NCI-H2196 treated with DMSO at 0.1 percent for 48 hours (cell line): ENCODE data around the gene CACNA1G.

ENCODE experiments used
- DNase-seq: peaks from one replicate; lab custom pipeline; 2025; ENCODE audit not compliant: unreplicated experiment; lab: John Stamatoyannopoulos, UW

CACNA1G gene

GRCh38 chr17:50642722-50643656 is 82.5 kb downstream of the CACNA1G start:
- no peak for DNase-seq

DNA sequence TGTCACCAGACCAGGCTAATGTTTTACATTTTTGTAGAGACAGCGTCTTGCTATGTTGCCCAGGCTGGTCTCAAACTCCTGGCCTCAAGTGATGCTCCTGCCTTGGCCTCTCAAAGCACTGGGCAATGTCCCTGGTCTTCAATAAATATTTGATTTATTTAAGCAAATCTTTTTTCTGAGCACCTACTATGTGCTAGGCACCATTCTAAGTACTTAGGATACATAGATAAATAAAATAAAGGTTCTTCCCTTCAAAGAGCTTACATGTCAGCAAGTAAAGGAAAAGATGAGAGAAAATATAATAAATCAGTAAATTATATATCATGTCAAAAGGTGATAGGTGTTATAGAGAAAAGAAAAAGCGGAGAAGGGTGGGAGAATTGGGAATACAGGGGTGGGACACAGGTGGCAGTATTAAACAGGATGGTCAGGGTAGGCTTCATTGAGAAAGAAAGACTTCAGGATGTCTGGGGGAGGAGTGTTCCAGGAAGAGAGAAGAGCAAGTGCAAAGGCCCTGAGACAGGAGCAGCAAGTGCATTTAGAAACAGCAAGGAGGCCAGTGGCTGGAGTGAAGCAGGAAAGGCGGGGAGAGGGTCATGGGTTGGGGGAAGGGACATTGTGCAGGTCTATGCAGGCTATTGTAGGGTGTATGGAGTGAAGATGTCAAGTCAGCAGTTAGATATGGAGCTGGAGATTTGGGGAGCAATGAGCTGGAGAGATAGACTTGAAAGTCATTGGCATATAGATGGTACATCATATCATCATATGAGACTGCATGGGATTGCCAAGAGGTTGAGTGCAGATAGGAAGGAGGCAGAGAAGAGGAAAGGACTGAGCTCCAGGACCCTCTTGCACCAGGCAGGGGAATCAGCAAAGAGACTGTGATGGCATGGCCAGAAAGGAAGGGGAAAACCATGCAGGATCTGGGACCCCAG is 85.5 kb downstream of the CACNA1G start:
- DNase-seq, result no peak

GRCh38 chr17:50647187-50647586 is 86.7 kb downstream of the CACNA1G start:
- no peak for DNase-seq

DNA sequence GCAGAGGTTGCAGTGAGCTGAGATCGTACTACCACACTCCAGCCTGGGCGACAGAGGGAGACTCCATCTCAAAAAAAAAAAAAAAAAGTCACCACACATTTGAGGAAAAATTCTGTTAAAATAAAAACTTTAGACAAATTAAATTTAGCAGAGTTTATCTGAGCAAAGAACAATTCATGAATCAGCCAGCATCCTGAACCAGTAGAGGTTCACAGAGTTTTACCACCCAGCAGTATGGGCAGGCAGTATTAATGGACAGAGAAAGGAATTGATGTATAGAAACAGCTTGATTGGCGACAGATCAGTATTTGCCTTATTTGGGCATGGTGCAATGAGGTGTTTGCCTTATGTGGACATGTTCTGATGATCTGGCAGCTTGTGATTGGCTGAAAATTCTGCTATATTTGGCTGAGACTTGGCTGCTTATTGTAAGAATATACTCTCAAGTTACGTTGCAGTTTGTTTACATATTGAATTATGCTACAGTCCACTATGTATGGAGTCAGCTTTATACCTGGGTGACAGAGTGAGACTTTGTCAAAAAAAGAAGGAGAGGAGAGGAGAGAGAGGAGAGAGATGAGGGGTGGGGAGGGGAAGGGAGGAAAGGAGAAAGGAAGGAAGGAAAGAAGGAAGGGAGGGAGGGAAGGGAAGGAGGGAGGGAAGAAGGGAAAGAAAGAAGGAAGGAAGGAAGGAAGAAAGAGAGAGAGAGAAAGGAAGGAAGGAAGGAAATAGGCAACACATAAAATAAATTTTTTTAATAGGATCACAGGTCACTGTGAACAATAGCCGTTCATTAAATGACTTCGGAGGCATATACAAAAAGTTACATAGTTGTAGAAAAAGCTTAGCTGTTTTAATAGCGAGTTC is 88.8 kb downstream of the CACNA1G start:
- no peak for DNase-seq

DNA sequence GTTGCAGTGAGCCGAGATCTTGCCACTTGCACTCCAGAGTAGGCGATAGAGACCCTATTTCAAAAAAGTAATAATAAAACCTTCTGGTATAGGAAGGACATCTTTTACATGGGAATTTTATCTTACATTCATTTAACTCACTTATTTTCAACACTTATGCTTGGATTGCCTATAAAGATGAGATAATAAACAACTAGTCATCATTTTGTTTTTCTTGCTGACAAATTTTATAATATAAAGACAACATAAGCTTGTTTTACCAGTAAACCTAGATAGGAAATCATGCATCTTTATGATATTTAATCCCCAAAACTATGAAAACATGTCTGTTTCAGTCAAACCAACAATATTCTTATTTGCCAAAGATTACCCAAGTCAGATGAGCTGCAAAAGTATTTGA is 91.1 kb downstream of the CACNA1G start:
- no peak for DNase-seq

GRCh38 chr17:50653738-50654137 is 93.2 kb downstream of the CACNA1G start:
- no peak for DNase-seq

DNA sequence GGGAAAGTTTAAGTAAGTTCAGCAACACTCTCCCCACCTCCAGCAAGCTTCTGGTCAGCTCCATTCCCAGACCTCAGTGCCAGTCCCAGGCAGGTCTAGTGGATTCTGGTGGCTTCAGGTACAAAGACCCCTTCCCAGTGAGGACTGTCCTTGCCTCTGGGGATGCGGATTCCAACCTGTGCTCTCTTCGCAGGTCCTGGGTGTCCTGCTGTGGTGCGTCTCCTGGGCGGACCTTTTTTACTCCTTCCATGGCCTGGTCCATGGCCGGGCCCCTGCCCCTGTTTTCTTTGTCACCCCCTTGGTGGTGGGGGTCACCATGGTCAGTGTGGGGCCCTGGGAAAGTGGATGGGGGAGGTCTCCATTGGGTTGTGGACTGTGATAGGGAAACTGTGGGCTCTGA is 96.0 kb downstream of the CACNA1G start:
- no peak for DNase-seq

DNA sequence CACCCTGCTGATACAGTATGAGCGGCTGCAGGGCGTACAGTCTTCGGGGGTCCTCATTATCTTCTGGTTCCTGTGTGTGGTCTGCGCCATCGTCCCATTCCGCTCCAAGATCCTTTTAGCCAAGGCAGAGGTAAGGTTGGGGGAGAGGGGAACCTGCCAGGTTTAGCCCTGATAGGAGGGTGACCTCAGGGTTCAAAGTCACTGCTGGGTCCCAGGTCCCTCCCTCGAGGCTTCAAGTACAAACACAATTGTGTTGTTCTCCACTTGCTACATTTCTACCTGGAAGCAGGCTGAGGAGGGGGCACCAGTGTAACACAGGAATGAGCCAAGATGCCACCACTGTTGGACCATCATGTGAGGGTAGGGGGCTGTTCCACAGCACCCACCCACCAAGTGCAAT is 96.5 kb downstream of the CACNA1G start:
- no peak for DNase-seq

GRCh38 chr17:50657627-50658026 is 97.1 kb downstream of the CACNA1G start:
- no peak for DNase-seq

DNA sequence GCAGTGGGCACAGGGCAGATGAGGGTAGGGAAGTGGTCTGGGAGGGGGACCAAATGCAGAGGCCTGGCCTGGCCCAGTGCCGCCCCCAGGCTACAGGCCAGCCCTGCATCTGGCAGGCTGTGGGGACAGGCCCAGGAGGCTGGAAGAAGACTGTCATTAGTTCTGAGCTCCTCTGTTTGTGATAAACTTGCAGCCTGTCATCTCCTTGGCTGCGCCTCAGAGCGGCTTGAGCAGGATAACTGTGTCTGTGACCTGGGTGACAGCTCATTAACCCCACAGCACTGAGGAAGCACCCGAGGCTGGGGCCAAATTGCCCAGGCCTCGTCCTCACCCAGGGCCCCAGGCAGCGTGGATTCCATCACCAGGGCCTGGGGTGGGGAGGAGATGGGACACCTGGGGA is 98.1 kb downstream of the CACNA1G start:
- DNase-seq, result no peak

DNA sequence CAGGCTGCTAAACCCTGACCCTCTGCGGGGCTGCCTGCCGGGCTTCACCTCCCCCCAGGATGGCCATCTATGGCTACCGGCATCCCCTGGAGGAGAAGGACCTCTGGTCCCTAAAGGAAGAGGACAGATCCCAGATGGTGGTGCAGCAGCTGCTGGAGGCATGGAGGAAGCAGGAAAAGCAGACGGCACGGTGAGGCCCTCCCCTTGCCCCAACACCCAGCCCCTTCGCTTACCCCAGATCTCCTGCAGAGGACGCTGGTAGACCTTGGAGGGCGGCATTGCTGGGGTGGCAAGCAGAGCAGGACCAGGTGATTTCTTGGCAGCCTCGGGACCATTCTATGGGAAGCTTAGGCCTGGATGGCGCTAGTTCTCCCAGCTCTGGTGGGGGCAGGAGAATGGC is 98.7 kb downstream of the CACNA1G start:
- no peak for DNase-seq

DNA sequence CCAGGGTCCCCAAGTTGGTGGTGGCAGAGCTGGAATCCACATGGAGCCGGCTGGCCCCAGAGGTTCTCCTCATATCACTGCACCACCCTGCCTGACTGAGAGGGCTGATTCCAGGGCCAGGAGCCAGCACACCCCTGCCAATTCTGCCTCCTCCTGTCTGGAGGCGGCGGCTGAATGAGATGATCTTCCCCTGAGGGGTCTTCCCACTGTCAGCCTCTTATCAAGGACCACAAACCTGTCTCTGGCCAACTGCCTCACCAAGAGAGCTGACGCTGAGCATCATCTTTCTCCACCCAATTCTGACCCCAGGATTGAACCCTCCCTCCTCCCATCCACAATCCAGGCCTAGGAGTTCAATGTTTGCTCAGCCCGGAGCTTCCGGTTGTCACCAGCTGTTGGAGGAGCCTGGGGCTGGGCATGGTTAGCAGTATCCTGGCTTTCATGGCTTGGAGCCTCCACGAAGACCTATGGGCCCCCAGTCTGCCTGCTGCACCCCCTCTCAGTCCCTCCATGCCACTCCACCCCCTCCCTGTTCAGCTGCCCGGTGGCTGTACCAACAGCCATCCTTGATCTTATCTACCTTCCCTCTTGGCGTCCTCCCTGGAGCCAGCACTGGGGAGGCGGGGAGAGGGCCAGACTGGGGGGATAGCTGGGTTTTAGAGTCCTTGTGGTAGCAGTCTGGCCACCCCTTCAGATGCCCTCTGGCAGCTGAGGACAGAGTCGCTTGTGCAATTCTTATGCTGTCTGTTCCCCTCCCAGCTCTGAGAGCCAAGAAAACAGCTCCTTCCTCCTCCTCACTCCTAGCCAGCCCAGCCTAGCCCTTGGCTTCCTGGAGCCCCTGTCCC is 99.7 kb downstream of the CACNA1G start:
- DNase-seq, result peak; percentile 74

GRCh38 chr17:50660887-50661345 is 100.4 kb downstream of the CACNA1G start:
- DNase-seq, result no peak

DNA sequence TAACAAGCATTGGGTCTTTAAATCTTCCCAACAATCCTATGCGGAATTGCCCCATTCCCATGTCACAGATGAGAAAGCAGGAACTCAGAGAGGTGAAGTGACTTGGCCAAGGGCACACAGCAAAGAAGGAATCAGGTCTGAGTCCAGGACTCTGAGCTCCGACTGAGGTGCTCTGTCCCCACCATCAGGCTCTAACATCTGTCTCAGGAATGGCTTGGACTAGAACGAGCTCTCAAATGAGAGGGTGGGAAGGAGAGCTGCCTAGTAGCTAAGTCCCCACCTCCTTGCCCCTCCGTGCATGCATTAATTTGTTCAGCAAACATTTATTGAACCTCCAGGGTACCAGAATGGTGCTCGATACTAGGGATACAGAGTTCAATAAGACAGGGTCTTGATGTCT is 100.8 kb downstream of the CACNA1G start:
- no peak for DNase-seq

- peak; percentile 55 for DNase-seq
These were observed 101.4 kb downstream of the CACNA1G start for GRCh38 chr17:50661795-50662391.

- no peak for DNase-seq
These were observed 102.2 kb downstream of the CACNA1G start for GRCh38 chr17:50662632-50663225.

GRCh38 chr17:50663812-50664374 is 103.4 kb downstream of the CACNA1G start:
- DNase-seq, result no peak

GRCh38 chr17:50664788-50665458 is 104.4 kb downstream of the CACNA1G start:
- no peak for DNase-seq
